HG02759 (cell line): ENCODE results near the gene GPC5.

Source experiments
- ATAC-seq: cut with Tn5 transposase; IDR thresholded peaks from one replicate; pipeline ENCODE4 v1.9.1; 2021; ENCODE audit warnings: mild to moderate bottlenecking, moderate library complexity; ENCODE audit not compliant: unreplicated experiment

Gene GPC5

GRCh38 chr13:92573467-92574057, 1175.1 kb downstream of the GPC5 start:
- peak; percentile 83 for ATAC-seq

DNA sequence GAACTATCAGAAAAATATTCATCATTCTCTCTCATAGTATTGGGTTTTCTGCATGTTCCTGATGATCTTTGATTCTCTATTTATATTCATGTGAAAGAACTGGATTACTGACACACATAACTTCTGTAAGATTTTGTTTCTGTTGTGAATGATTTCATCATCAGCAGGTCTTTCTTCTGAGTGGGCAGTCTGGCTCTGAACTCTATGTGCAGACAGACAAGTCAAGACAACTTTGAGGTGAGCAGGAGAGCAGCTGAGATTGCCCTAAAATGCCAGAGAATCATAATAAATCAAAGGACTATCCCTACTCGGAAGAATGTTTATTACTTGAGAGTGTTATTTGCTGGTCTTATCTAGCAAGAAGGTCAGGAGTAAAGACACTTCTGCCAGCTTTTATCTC, 1176.1 kb downstream of the GPC5 start:
- no peak for ATAC-seq

- no peak for ATAC-seq
These were observed 1177.4 kb downstream of the GPC5 start for GRCh38 chr13:92575777-92576176.

DNA sequence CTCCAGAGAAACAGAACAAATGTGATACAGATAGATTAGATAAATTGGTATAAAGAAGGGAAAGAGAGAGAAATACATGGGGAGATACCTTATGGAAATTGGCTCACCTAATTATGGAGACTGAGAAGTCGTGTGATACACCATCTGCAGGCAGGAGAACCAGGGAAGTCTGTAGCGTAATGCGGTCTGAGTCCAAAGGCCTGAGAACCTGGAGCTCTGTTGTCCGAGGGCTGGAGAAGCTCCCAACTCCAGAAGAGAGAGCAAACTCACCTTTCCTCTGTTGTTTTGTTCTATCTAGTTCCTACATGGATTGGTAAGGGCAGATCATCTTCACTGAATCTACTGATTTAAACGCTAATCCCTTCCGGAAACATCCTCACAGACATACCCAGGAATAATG, 1179.9 kb downstream of the GPC5 start:
- no peak for ATAC-seq

DNA sequence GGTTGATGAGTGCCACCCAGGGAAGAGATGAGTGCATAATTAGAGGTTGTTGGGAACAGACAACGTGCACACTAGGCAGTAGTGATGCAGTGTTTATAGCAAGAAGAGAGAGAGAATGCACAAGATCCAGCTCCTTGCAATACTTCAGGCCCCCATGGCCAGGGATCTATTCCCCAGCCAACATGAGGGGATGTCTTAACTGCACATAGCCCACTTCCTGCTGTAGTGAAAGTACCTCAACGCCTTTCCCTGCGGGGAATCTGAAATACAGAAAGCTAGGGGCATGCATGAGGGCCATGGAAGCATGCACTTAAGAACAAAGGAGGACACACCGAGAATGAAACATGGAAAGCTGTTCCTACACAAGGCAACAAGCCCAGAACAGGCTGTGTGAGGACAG, 1191.5 kb downstream of the GPC5 start:
- ATAC-seq = no peak

GRCh38 chr13:92590503-92590908, 1192.1 kb downstream of the GPC5 start:
- no peak for ATAC-seq

DNA sequence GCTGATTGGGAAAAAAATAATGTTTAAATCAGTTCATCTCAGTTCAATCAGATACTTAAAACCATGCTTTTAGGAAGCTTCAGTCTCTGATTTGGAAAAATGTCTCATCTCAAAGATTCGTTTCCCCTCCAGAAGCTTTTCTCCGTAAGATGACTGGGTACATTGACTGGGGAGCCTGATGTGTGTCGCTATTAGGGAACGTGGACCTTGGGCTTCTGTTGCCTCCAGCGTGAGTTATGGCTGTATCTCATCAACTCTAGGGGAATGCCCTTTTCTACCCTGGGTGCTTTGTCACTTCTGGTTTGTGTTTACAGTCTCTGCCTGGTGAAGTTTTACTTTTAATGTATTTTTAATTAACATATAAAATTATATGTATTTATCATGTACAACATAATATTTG, 1192.7 kb downstream of the GPC5 start:
- ATAC-seq = no peak

- ATAC-seq = no peak
These were observed 1194.3 kb downstream of the GPC5 start for GRCh38 chr13:92592757-92593156.

DNA sequence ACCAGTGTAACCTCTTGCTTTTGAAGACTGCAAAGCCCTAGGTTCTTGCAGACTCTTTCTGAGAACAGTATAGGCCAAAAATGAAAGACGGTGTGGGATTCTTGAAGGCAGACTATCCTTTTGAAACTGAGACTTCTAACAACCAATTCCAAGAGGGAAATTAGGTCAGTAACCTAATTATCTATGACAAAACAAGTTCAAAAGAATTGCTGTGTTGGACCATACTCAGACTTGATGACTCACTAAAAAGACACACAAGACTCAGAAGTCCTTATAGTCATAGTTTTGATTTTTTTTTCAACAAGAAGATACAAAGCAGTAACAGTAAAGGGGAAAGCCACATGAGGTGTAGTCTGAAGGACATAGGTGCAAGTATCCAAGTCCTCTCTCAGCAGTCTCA, 1204.1 kb downstream of the GPC5 start:
- no peak for ATAC-seq

- no peak for ATAC-seq
These were observed 1211.0 kb downstream of the GPC5 start for GRCh38 chr13:92609376-92609775.

DNA sequence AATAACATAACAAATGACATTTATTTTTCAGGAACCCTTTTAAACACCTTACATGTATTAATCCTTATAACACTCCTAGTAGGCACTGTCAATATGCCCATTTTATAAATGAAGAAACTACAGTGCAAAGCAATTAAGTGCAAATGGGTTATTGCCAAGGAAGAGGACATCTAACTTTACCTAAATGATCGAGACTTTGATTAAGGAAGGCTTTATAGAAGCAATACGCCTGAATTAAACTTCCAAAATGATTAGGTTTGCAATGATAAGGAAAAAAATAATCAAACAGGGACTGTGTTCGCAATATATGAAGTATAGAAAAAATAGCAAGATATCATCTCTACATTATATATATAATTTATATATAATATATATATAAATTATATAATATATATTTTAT, 1214.5 kb downstream of the GPC5 start:
- no peak for ATAC-seq

GRCh38 chr13:92613921-92614320, 1215.5 kb downstream of the GPC5 start:
- ATAC-seq = no peak

GRCh38 chr13:92621985-92622384, 1223.6 kb downstream of the GPC5 start:
- no peak for ATAC-seq

- ATAC-seq = no peak
These were observed 1224.5 kb downstream of the GPC5 start for GRCh38 chr13:92622905-92623304.

DNA sequence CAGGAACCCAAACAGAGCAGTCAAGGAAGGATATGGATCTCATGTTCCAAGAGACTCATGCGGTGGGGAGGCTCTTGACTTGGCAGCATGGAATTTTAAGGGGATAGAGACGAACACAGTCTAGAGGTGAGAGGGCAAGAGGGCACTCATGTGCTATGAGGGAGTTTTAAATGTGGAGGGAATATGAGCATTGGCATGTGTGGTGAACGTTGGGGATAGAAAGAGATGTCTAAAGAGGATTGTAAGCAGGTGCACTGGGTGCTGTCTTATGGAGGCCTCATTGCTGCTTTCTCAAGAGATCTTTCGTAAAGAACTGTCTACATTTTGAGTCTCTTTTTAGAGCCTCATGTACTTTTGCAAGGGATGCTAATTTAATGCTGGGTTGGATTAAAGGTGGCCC, 1227.9 kb downstream of the GPC5 start:
- no peak for ATAC-seq

- no peak for ATAC-seq
These were observed 1242.5 kb downstream of the GPC5 start for GRCh38 chr13:92640936-92641335.

DNA sequence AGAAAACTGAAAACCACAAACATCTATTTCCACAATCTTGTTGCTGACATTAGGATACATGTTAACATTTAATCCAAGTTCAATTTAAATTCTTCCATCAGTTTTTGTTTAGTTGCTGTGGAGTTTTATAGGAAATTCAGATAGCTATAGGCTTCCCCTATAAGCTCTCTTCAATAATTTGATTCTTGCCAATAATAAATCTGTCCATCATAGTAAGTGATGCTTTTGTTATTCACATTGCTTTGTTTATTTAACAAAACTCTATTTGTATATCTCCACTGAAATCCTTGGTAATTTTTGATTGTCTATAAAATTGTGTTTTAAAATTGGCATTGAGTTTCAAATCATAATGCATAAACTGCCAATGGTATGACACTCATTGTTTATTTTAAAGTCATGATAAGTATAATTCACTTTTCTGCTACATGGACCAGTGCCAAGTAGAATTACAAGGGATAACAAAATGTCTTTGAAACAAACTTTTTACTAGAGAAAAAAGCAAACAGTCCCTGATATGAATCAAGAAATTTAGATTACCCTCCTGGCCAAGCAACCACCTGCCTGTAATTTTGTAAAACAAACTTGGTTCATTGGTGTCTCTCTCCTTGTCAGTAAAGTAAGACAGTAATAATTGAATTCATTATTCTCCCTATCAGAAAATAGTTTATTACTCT, 1250.9 kb downstream of the GPC5 start:
- ATAC-seq = no peak

GRCh38 chr13:92656103-92656502, 1257.7 kb downstream of the GPC5 start:
- ATAC-seq = no peak

GRCh38 chr13:92656648-92657047, 1258.2 kb downstream of the GPC5 start:
- no peak for ATAC-seq

DNA sequence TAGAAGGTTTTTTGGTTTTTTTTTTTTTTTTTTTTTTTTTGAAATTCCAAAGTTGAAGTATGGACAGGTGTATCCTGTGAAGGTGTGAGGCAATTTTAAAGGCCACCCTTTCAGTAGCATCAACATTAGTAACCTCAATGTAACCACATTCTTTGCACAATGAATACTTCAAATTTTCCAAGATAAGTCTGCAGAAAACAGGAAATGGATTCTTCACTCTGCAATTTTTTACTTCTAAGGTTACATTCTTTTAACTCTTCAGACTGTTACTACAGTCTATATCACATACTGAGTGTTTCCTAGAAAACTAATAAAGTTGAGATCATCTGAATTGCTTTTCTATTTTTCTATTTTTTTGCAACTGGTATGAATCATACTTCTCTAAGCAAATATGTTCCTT, 1259.1 kb downstream of the GPC5 start:
- no peak for ATAC-seq

DNA sequence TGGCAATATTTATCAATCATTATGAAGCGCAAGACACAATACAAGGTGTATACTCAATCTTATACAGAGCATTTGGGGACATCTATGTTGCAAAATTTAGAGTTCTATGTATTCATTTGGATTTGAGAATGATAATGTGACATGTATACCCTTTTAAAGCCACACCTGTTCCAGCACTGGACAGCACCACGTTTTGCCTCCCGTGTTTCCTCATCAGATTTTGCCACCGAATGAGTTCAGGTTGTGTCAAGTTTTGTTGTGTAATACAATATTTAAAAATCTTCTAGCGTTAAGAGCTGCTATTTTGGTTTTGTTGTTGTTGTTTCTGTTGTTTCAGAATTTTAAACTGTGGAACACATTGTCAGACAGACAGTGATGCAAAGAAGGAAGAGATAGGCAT, 1259.9 kb downstream of the GPC5 start:
- no peak for ATAC-seq

DNA sequence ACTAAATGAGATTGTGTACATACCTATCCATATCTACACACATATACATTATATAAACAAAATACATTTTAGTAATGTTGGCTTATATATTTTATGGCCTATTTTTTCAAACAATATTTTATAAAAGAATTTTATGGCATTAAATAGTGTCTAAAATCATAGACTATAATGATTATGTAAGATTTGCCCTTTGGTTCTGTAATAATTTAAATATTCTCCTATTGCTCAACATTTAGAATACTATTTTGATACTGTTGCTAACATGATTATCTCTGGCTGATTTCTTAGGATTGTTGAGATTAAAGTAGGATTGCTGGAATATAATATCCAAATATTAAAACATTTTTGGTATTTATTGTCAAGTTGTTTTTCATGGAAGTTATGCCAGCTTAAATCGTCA, 1263.0 kb downstream of the GPC5 start:
- ATAC-seq = no peak

GRCh38 chr13:92668157-92668556, 1269.7 kb downstream of the GPC5 start:
- no peak for ATAC-seq
